Fibroblast of the aortic adventitia (primary cell): ENCODE measurements around the gene CELF4. TPM values are rescaled to one million over a fixed set of nuclear protein-coding genes. Genes with fewer than 3 reads are reported as not detected.

ENCODE experiments used
- DNase-seq: peaks from one replicate; pipeline ENCODE4 v3.0.0-alpha.2; 2010; ENCODE audit warnings: low read depth
- H3K4me3 ChIP-seq: 2 replicates; pipeline ENCODE4 v1.5.1; 2011; ENCODE audit warnings: low read depth, mild to moderate bottlenecking, control low read depth, low read length, moderate library complexity
- CTCF ChIP-seq: IDR thresholded peaks from 2 replicates; pipeline ENCODE4 v1.5.1; 2011; ENCODE audit warnings: mild to moderate bottlenecking, low read length, control low read depth, inconsistent platforms; ENCODE audit not compliant: insufficient read depth
- total RNA-seq: library from RNA; depleted of rRNA; stranded (reverse); fragments of >200 nt; gene quantifications from 2 replicates; pipeline ENCODE4 v1.2.3, GENCODE V29; 2012; ENCODE audit warnings: low replicate concordance

CELF4 gene
- total RNA-seq, 1 donor = not detected

GRCh38 chr18:37258819-37259218 is 306.8 kb downstream of the CELF4 start:
- H3K4me3 ChIP-seq = no peak overlapping the region
- DNase-seq = no peak
- no peak for TF ChIP-seq CTCF

- no peak for TF ChIP-seq CTCF
- H3K4me3 ChIP-seq = no peak overlapping the region
- no peak for DNase-seq
These were observed 307.5 kb downstream of the CELF4 start for GRCh38 chr18:37258131-37258530.

GRCh38 chr18:37254973-37255372 is 310.6 kb downstream of the CELF4 start:
- no peak overlapping the region for H3K4me3 ChIP-seq
- no peak for DNase-seq
- no peak for TF ChIP-seq CTCF

GRCh38 chr18:37254236-37254754 is 311.3 kb downstream of the CELF4 start:
- TF ChIP-seq CTCF = no peak
- DNase-seq = no peak
- no peak overlapping the region for H3K4me3 ChIP-seq

GRCh38 chr18:37253394-37254235 is 312.0 kb downstream of the CELF4 start:
- H3K4me3 ChIP-seq = no peak overlapping the region
- no peak for TF ChIP-seq CTCF
- no peak for DNase-seq

GRCh38 chr18:37252854-37253393 is 312.7 kb downstream of the CELF4 start:
- no peak for DNase-seq
- no peak for TF ChIP-seq CTCF
- H3K4me3 ChIP-seq = no peak overlapping the region
